Endometrial microvascular endothelial cells (primary cell): ENCODE data around the gene HOXA10. TPM values are rescaled to one million over a fixed set of nuclear protein-coding genes. Genes with fewer than 3 reads are reported as not detected.

ENCODE experiments used
- in situ Hi-C: cut with HindIII; loops from 2 replicates; pipeline ENCODE4 v1.10.0; 2017; ENCODE audit warnings: low sequenced_read_pairs, low pct_unique_long_range_greater_than_20kb; ENCODE audit errors: inconsistent ontology term
- total RNA-seq: library from RNA; depleted of rRNA; stranded (reverse); fragments of >200 nt; gene quantifications from one replicate; pipeline ENCODE4 v1.2.3, GENCODE V29; 2015; ENCODE audit errors: inconsistent ontology term

HOXA10 gene
- total RNA-seq, 1 donor from 2014 or later, result 9.8 TPM

- in situ Hi-C loops, result no loop called here
Measured at GRCh38 chr7:27172823-27173510, 1.2 kb downstream of the HOXA10 start.

DNA sequence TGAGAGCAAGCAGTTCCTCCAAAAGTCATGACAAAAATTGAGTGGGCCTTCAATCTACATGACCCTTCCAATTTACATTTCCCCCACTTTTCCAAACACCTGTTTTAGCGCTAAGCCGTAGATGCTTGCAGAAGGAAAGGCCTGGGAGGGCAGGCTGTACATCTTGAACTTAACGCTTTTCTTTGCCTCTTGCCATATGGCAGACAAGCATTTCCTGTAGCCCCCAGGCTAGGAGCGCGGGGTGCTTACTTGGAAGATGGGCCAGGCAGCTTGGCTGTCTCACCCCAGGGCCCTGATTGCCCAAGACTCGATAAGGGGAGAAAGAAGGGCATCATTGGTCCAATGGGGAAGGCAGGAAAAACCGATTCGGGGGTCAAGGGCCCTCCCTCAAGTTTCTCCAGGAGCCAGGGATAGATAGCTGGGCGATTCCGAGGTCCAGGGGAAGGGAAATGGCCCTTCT is 1.8 kb downstream of the HOXA10 start:
- in situ Hi-C loops, result no loop called here

DNA sequence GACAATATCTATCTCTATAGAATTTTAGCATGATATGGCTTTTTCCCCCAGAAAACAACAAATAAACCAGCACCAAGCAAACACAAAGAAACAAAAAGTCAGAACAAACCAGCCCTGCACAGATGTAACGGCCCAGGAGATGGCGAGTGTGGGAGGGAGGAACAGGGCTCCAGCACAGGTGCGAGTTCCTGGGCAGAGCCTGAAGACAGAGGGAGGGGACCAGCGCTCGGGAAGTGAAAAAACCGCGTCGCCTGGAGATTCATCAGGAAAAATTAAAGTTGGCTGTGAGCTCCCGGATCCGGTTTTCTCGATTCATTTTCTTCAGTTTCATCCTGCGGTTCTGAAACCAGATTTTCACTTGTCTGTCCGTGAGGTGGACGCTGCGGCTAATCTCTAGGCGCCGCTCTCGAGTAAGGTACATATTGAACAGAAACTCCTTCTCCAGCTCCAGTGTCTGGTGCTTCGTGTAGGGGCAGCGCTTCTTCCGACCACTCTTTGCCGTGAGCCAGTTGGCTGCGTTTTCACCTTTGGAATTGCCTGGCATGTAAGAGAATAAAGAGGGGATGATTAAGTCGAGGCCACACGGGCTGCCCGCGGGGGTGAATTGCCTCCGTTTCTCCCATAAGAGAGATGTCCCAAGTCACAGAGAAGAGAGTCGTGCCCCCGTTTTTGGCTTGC is 2.3 kb downstream of the HOXA10 start:
- in situ Hi-C loops, result no loop called here

DNA sequence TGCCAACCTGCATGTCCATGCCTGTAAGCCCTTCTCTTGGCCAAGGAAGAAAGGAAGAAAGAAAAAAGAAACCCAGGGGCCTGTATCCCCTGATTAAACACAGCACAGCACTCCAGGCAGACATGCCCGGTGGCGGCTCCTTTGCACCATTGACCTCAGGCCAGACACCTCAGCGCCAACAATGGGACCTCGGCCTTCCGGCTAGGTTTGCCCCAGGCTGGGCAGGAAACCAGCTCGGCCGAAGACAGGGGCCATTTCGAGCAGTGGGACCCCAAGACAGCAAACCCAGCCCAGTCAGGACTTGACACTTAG is 2.8 kb downstream of the HOXA10 start:
- in situ Hi-C loops, result no loop called here

- in situ Hi-C loops, result no loop called here
Measured at GRCh38 chr7:27170426-27171324, 3.4 kb downstream of the HOXA10 start.

GRCh38 chr7:27169658-27170425 is 4.3 kb downstream of the HOXA10 start:
- in situ Hi-C loops, result no loop called here

GRCh38 chr7:27168265-27168947 is 5.7 kb downstream of the HOXA10 start:
- in situ Hi-C loops, result no loop called here

- in situ Hi-C loops, result no loop called here
Measured at GRCh38 chr7:27167916-27168264, 6.2 kb downstream of the HOXA10 start.

DNA sequence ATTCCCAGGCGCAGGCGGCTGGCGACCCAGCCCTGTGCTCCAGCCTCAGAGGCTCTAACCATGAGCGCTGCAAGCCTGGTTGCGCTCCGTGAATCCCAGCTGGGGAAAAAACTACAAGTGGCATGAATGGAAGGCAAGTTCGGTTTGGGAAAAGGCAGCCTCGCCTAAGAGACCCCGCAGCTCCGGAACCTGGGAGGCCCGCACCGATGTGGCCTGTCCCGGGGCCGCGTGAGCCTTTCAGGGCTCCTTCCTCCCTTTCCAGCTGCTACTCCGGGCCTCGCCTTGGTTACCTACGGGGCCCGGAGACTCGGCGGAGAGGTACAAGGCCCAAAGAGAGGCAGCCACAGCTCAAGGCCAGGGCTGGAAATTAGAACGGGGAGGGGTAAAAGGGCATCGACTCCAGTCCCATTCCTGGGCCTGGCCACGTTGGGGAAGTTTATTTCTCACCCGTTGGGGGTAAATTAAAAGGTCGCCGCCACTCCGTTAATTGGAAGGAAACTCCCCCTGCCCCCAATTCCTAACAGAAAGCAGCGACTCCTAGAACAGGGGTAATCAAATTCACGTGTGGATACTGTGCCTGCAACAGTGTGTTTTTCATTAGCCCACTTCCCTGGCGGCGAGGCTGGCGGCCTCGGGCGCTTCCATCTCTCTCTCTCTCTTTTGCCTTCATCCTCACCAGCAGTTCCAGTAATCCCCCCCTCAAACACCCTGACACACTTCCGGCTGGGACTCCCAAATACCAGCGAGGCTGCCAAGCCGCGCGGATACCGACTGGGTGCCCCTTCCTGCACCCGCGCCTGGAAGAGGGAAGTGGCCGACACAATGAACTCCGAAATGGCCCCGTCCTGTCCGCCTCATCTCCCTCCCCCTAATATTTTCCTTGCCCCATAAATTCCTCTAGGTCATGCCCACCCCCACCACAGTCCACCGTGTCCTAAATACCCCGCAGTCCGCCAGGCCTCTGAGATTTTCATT is 7.3 kb downstream of the HOXA10 start:
- in situ Hi-C loops, result no loop called here

DNA sequence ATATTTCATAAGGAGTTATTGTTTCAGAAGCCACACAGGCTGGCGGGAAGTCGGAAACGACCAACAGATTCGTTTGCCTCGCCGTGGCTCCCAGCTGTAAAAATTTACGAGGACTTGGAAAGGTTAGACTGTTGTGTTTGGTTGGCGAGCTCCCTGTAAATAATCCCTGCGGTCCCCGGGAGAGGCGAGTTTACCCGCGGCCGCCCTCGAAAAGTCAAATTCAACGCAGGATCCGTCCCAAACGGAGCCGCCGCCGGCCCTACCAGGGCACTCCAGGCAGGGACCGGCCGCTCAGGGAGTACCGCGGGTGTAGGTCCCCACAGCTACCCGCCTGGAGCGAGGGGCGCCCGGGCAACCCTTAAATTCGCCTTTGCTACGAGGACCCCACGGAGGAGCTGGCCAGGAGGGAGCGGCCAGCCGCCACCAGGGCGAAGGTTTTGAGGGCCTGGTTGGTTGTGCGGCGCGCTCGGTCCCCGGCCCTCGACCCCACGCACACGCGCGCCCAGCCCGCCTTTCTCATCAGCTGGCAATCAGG is 8.1 kb downstream of the HOXA10 start:
- in situ Hi-C loops, result no loop called here

DNA sequence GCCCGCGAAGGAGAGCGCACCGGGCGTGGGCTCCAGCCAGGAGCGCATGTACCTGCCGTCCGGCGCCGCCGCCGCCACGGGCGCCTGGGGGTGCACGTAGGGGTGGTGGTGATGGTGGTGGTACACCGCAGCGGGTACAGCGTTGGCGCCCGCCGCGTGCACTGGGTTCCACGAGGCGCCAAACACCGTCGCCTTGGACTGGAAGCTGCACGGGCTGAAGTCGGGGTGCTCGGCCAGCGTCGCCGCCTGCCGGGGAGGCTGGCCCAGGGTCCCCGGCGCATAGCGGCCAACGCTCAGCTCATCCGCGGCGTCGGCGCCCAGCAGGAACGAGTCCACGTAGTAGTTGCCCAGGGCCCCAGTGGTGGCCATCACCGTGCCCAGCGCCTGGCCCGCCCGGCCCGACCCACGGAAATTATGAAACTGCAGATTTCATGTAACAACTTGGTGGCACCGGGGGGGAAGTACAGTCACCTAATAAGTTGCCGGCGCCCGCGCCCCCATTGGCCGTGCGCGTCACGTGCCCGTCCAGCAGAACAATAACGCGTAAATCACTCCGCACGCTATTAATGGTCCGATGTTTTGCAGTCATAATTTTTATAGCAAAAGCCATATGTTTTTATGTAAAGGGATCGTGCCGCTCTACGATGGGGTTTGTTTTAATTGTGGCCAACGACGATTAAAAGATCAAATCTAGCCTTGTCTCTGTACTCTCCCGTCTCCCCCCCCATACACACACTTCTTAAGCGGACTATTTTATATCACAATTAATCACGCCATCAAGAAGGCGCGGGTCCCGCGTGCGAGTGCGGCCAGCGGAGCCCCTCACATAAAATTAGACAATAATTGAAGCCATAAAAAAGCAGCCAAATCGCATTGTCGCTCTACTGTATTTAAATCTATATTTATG is 8.8 kb downstream of the HOXA10 start, which contains the start of gene HOXA9:
Gene HOXA9 (minus strand): TSS at position 449 of the 907 bp plus-strand sequence. CDS start 80 bp downstream, at position 369.
- in situ Hi-C loops, result no loop called here

GRCh38 chr7:27164367-27165088 is 9.6 kb downstream of the HOXA10 start:
- in situ Hi-C loops, result no loop called here

- in situ Hi-C loops, result no loop called here
Measured at GRCh38 chr7:27164045-27164366, 10.1 kb downstream of the HOXA10 start.

- in situ Hi-C loops, result no loop called here
Measured at GRCh38 chr7:27163288-27164044, 10.7 kb downstream of the HOXA10 start.
